HEK293 (cell line): ENCODE measurements around the gene C2CD2.

Experiments used
- CTCF ChIA-PET: fragments of 350-600 bp; formaldehyde crosslinking; extraction: SDS; loops from one replicate; lab custom pipeline; 2021; ENCODE audit warnings: antibody characterized with exemption; lab: Yijun Ruan, JAX
- POLR2A ChIA-PET: fragments of 300-600 bp; formaldehyde crosslinking; extraction: SDS; loops from one replicate; lab custom pipeline; 2020; ENCODE audit warnings: antibody characterized with exemption, inconsistent platforms; lab: Yijun Ruan, JAX
- H3K27ac ChIP-seq: fragments of 200-500 bp; sonication (Bioruptor generic); 2 replicates; pipeline ENCODE4 v1.5.1; 2014; ENCODE audit warnings: low read depth, low read length, control low read depth, inconsistent platforms; ENCODE audit errors: extremely low read depth
- H3K36me3 ChIP-seq, 2 experiments: fragments of 200-500 bp in 1 of 2; sonication (Bioruptor generic) in 1 of 2; 1 replicate in 1 of 2; 2 replicates in 1 of 2; pipeline ENCODE4 v1.5.1; 2014 to 2017; ENCODE audit warnings: inconsistent platforms in 2 of 2, low read length in 2 of 2; ENCODE audit not compliant: control insufficient read depth in 2 of 2, insufficient read depth in 1 of 2
- H3K4me1 ChIP-seq: fragments of 200-500 bp; sonication (Bioruptor generic); 2 replicates; pipeline ENCODE4 v1.5.1; 2014; ENCODE audit warnings: mild to moderate bottlenecking, low read length, inconsistent platforms; ENCODE audit not compliant: control insufficient read depth, insufficient read depth
- H3K4me3 ChIP-seq: 2 replicates; pipeline ENCODE4 v1.5.1; 2011; ENCODE audit warnings: low read depth, mild to moderate bottlenecking, control low read depth, low read length, moderate library complexity
- H3K9me3 ChIP-seq: fragments of 200-500 bp; sonication (Bioruptor generic); 2 replicates; pipeline ENCODE4 v1.5.1; 2014; ENCODE audit warnings: low read depth, low read length, inconsistent platforms; ENCODE audit not compliant: control insufficient read depth, insufficient read depth
- INSM2 ChIP-seq: fragments of 450-650 bp; formaldehyde crosslinking; IDR thresholded peaks from 2 replicates; pipeline ENCODE4 v1.5.1; 2016; ENCODE audit warnings: missing biosample characterization, missing genetic modification characterization
- ZBTB49 ChIP-seq: fragments of 450-650 bp; formaldehyde crosslinking; IDR thresholded peaks from 2 replicates; pipeline ENCODE4 v1.5.1; 2016; ENCODE audit warnings: missing biosample characterization, missing genetic modification characterization, low read depth
- ZFP3 ChIP-seq: fragments of 450-650 bp; formaldehyde crosslinking; IDR thresholded peaks from 2 replicates; pipeline ENCODE4 v1.5.1; 2016; ENCODE audit warnings: low read depth, missing biosample characterization, missing genetic modification characterization
- ZNF148 ChIP-seq: fragments of 450-650 bp; formaldehyde crosslinking; IDR thresholded peaks from 2 replicates; pipeline ENCODE4 v1.5.0; 2017; ENCODE audit warnings: missing biosample characterization, missing genetic modification characterization, borderline replicate concordance
- ZNF157 ChIP-seq: fragments of 450-650 bp; formaldehyde crosslinking; IDR thresholded peaks from 2 replicates; pipeline ENCODE4 v1.5.1; 2016; ENCODE audit warnings: missing biosample characterization, missing genetic modification characterization
- ZNF239 ChIP-seq: fragments of 450-650 bp; formaldehyde crosslinking; IDR thresholded peaks from 2 replicates; pipeline ENCODE4 v1.5.1; 2016; ENCODE audit warnings: missing biosample characterization, missing genetic modification characterization
- ZNF423 ChIP-seq: fragments of 450-650 bp; formaldehyde crosslinking; IDR thresholded peaks from 2 replicates; pipeline ENCODE4 v1.5.1; 2016; ENCODE audit warnings: missing biosample characterization, missing genetic modification characterization
- ZNF529 ChIP-seq: fragments of 450-650 bp; formaldehyde crosslinking; IDR thresholded peaks from 2 replicates; pipeline ENCODE4 v1.5.1; 2017; ENCODE audit warnings: missing genetic modification characterization, missing biosample characterization; ENCODE audit not compliant: insufficient replicate concordance
- ZNF658 ChIP-seq: fragments of 450-650 bp; formaldehyde crosslinking; IDR thresholded peaks from 2 replicates; pipeline ENCODE4; 2016; ENCODE audit warnings: missing biosample characterization, missing genetic modification characterization
- ZNF792 ChIP-seq: fragments of 450-650 bp; formaldehyde crosslinking; IDR thresholded peaks from 2 replicates; pipeline ENCODE4 v1.5.1; 2016; ENCODE audit warnings: missing biosample characterization, missing genetic modification characterization
- ZSCAN18 ChIP-seq: fragments of 450-650 bp; formaldehyde crosslinking; IDR thresholded peaks from 2 replicates; pipeline ENCODE4 v1.5.1; 2016; ENCODE audit warnings: missing biosample characterization, missing genetic modification characterization
- TF ChIP-seq, protein P1 (sequence below): fragments of 450-650 bp; formaldehyde crosslinking; IDR thresholded peaks from 2 replicates; pipeline ENCODE4 v1.5.1; 2016; ENCODE audit warnings: missing biosample characterization, missing genetic modification characterization, borderline replicate concordance
- TF ChIP-seq, protein P2 (sequence below): fragments of 450-650 bp; formaldehyde crosslinking; conservative IDR thresholded peaks from 2 replicates; pipeline ENCODE4 v1.5.1; 2016; ENCODE audit warnings: low read depth, missing biosample characterization, missing genetic modification characterization

The C2CD2 gene

DNA sequence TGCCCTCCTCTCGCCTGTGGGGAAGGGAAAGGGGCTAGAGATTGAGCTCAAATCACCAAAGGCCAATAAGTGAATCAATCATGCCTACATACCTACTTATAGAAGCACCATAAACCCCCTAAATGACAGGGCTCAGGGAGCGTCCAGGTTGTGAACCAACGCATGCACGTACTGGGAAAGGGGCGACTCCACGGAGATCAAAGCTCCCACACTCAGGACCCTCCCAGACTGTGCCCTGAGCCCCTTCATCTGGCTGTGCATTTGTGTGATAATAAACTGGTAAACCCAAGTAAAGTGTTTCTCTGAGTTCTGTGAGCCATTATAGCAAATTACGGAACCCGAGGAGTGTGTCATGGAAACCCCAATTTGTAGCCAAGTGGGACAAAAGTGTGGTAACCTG is 50.9 kb downstream of the C2CD2 start (continued):
- TF ChIP-seq, protein P1, sequence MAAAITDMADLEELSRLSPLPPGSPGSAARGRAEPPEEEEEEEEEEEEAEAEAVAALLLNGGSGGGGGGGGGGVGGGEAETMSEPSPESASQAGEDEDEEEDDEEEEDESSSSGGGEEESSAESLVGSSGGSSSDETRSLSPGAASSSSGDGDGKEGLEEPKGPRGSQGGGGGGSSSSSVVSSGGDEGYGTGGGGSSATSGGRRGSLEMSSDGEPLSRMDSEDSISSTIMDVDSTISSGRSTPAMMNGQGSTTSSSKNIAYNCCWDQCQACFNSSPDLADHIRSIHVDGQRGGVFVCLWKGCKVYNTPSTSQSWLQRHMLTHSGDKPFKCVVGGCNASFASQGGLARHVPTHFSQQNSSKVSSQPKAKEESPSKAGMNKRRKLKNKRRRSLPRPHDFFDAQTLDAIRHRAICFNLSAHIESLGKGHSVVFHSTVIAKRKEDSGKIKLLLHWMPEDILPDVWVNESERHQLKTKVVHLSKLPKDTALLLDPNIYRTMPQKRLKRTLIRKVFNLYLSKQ: no peak
- no peak for TF ChIP-seq ZSCAN18 (tag by site-specific recombination)
- TF ChIP-seq ZNF792 (tag by site-specific recombination): no peak
- no peak for TF ChIP-seq ZNF239 (tag by site-specific recombination)
- TF ChIP-seq, protein P2, sequence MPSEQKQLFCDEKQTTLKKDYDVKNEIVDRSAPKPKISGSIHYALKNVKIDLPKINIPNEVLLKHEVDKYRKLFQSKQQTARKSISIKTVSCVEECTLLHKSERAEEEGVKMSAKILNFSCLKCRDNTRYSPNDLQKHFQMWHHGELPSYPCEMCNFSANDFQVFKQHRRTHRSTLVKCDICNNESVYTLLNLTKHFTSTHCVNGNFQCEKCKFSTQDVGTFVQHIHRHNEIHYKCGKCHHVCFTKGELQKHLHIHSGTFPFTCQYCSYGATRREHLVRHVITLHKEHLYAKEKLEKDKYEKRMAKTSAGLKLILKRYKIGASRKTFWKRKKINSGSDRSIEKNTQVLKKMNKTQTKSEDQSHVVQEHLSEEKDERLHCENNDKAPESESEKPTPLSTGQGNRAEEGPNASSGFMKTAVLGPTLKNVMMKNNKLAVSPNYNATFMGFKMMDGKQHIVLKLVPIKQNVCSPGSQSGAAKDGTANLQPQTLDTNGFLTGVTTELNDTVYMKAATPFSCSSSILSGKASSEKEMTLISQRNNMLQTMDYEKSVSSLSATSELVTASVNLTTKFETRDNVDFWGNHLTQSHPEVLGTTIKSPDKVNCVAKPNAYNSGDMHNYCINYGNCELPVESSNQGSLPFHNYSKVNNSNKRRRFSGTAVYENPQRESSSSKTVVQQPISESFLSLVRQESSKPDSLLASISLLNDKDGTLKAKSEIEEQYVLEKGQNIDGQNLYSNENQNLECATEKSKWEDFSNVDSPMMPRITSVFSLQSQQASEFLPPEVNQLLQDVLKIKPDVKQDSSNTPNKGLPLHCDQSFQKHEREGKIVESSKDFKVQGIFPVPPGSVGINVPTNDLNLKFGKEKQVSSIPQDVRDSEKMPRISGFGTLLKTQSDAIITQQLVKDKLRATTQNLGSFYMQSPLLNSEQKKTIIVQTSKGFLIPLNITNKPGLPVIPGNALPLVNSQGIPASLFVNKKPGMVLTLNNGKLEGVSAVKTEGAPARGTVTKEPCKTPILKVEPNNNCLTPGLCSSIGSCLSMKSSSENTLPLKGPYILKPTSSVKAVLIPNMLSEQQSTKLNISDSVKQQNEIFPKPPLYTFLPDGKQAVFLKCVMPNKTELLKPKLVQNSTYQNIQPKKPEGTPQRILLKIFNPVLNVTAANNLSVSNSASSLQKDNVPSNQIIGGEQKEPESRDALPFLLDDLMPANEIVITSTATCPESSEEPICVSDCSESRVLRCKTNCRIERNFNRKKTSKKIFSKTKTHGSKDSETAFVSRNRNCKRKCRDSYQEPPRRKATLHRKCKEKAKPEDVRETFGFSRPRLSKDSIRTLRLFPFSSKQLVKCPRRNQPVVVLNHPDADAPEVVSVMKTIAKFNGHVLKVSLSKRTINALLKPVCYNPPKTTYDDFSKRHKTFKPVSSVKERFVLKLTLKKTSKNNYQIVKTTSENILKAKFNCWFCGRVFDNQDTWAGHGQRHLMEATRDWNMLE (tag by site-specific recombination): no peak
- TF ChIP-seq ZFP3 (tag by site-specific recombination): no peak
- TF ChIP-seq ZNF148 (tag by site-specific recombination): no peak
- TF ChIP-seq ZNF658 (tag by site-specific recombination): no peak

DNA sequence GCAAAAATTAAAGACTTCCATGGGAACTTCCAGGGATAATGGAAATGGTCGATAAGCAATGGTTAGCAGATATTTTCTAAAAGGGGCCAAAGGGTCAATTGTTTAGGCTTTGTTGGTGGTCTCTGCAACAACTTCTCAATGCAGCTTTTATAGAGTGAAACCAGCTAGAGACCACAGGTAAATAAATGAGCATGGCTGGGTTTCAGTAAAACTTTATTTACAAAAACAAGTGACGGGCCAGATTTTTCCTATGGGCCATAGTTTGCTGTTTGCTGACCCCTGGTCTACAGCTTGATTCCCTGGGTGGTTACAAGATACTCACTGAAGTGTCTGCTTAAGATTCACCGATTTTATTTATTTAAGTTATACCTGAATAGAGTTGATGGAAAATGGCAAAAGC is 52.0 kb downstream of the C2CD2 start:
- Histone ChIP-seq H3K9me3 (no peaks in the 10 kb centered on the region), H3K4me1 (no peaks in the 10 kb centered on the region), H3K36me3 (peaks cover 0 to 5% of the 10 kb centered on the region in 2 experiments; a peak in 1 of 3 replicates), H3K4me3 (no peak overlapping the region), H3K27ac (no peak overlapping the region)
- ChIA-PET CTCF (no interaction called here), POLR2A (no interaction called here)
- TF ChIP-seq ZBTB49 (tag by site-specific recombination) (no peak), INSM2 (tag by site-specific recombination) (no peak), ZNF423 (tag by site-specific recombination) (no peak), ZNF157 (tag by site-specific recombination) (no peak), ZNF529 (tag by site-specific recombination) (no peak)
